ENCODE results near the gene ETAA1. TPM values are rescaled to one million over a fixed set of nuclear protein-coding genes. Genes with fewer than 3 reads are reported as not detected.

The ETAA1 gene
- total RNA-seq, 1 experiment from 2014 or later: 10.4 TPM

- Mint-ChIP-seq H3K27me3 (ENCODE audit: insufficient read depth, unreplicated experiment) (no peaks in the 10 kb centered on the region), H3K27ac (ENCODE audit: low read depth, unreplicated experiment) (peak overlapping the region; percentile 80), H3K4me1 (ENCODE audit: insufficient read depth, unreplicated experiment) (peaks cover 27% of the 10 kb centered on the region), H3K9me3 (ENCODE audit: unreplicated experiment) (peaks cover 1% of the 10 kb centered on the region), H3K36me3 (ENCODE audit: insufficient read depth, unreplicated experiment) (peaks cover 39% of the 10 kb centered on the region), H3K4me3 (ENCODE audit: unreplicated experiment) (peak overlapping the region; percentile 41)
- DNase-seq (ENCODE audit: unreplicated experiment): peak; percentile 35
- no peak for TF ChIP-seq CTCF (IDR thresholded peaks at IDR 0.05; ENCODE audit: unreplicated experiment)
- ChIA-PET POLR2A (interaction anchor here (0.6 to 4.4 kb wide), 15 partner anchors 9 to 967 kb away, joined by 3 to 30 read pairs (median 5); partner anchors contain the start of gene MEIS1), CTCF (interaction anchor here (0.6 to 1.6 kb wide), 6 partner anchors 50 to 586 kb away, joined by 3 to 4 read pairs (median 4); no protein-coding TSS in a partner anchor)
- intact Hi-C loops (cut with micrococcal nuclease): loop anchor here (2.0 kb wide), 2 partner anchors 250 to 968 kb away; no protein-coding TSS in a partner anchor
- BruUV-seq (replicated peaks): no TSS peak
Observed at GRCh38 chr2:67400560-67401485, 3.7 kb downstream of the ETAA1 start.

GRCh38 chr2:67408346-67408745 is 11.2 kb downstream of the ETAA1 start:
- POLR2A ChIA-PET: interaction anchor here (0.6 to 1.2 kb wide), 4 partner anchors 54 to 165 kb away, joined by 3 to 4 read pairs (median 3); no protein-coding TSS in a partner anchor
- no TSS peak for BruUV-seq (replicated peaks)
- CTCF ChIA-PET: interaction anchor here (0.6 kb wide), 1 partner anchor 622 kb away, joined by 3 read pairs; no protein-coding TSS in a partner anchor
- no peak overlapping the region for H3K4me3 Mint-ChIP-seq (ENCODE audit: unreplicated experiment)
- peaks cover 14% of the 10 kb centered on the region for H3K4me1 Mint-ChIP-seq (ENCODE audit: insufficient read depth, unreplicated experiment)
- intact Hi-C loops (cut with micrococcal nuclease): no loop called here
- DNase-seq (ENCODE audit: unreplicated experiment): no peak
- peaks cover 71% of the 10 kb centered on the region for H3K36me3 Mint-ChIP-seq (ENCODE audit: insufficient read depth, unreplicated experiment)
- H3K27ac Mint-ChIP-seq (ENCODE audit: low read depth, unreplicated experiment): no peak overlapping the region
- peaks cover 8% of the 10 kb centered on the region for H3K9me3 Mint-ChIP-seq (ENCODE audit: unreplicated experiment)
- H3K27me3 Mint-ChIP-seq (ENCODE audit: insufficient read depth, unreplicated experiment): no peaks in the 10 kb centered on the region
- TF ChIP-seq CTCF (IDR thresholded peaks at IDR 0.05; ENCODE audit: unreplicated experiment): no peak

GRCh38 chr2:67412424-67412823 is 15.3 kb downstream of the ETAA1 start:
- H3K27me3 Mint-ChIP-seq (ENCODE audit: insufficient read depth, unreplicated experiment): no peaks in the 10 kb centered on the region
- H3K4me1 Mint-ChIP-seq (ENCODE audit: insufficient read depth, unreplicated experiment): no peaks in the 10 kb centered on the region
- DNase-seq (ENCODE audit: unreplicated experiment): no peak
- ChIA-PET POLR2A (interaction anchor here (1.2 to 1.3 kb wide), 3 partner anchors 13 to 35 kb away, joined by 3 to 4 read pairs (median 3); no protein-coding TSS in a partner anchor), CTCF (interaction anchor here (1.2 kb wide), 1 partner anchor 20 kb away, joined by 3 read pairs; no protein-coding TSS in a partner anchor)
- peaks cover 41% of the 10 kb centered on the region for H3K36me3 Mint-ChIP-seq (ENCODE audit: insufficient read depth, unreplicated experiment)
- H3K9me3 Mint-ChIP-seq (ENCODE audit: unreplicated experiment): no peaks in the 10 kb centered on the region
- intact Hi-C loops (cut with micrococcal nuclease): no loop called here
- no peak for TF ChIP-seq CTCF (IDR thresholded peaks at IDR 0.05; ENCODE audit: unreplicated experiment)
- BruUV-seq (replicated peaks): no TSS peak
- no peak overlapping the region for H3K4me3 Mint-ChIP-seq (ENCODE audit: unreplicated experiment)
- H3K27ac Mint-ChIP-seq (ENCODE audit: low read depth, unreplicated experiment): no peak overlapping the region

- Mint-ChIP-seq H3K9me3 (ENCODE audit: unreplicated experiment) (no peaks in the 10 kb centered on the region), H3K4me3 (ENCODE audit: unreplicated experiment) (no peak overlapping the region), H3K27ac (ENCODE audit: low read depth, unreplicated experiment) (no peak overlapping the region), H3K36me3 (ENCODE audit: insufficient read depth, unreplicated experiment) (peaks cover 28% of the 10 kb centered on the region), H3K27me3 (ENCODE audit: insufficient read depth, unreplicated experiment) (no peaks in the 10 kb centered on the region), H3K4me1 (ENCODE audit: insufficient read depth, unreplicated experiment) (no peaks in the 10 kb centered on the region)
- TF ChIP-seq CTCF (IDR thresholded peaks at IDR 0.05; ENCODE audit: unreplicated experiment): no peak
- CTCF ChIA-PET: no interaction called here
- POLR2A ChIA-PET: interaction anchor here (0.9 to 1.1 kb wide), 2 partner anchors 37 to 229 kb away, joined by 3 read pairs; no protein-coding TSS in a partner anchor
- intact Hi-C loops (cut with micrococcal nuclease): no loop called here
- BruUV-seq (replicated peaks): no TSS peak
- no peak for DNase-seq (ENCODE audit: unreplicated experiment)
Observed at GRCh38 chr2:67414867-67415266, 17.7 kb downstream of the ETAA1 start.
